Choroid plexus epithelial cell (primary cell): ENCODE data around the gene PGBD5.
"Not testable (repeated sequence)": the region's sequence is repeated elsewhere in the genome, so short reads cannot be mapped to it uniquely, and the experiment has no call there.

Experiments used
- DNase-seq: peaks from one replicate; pipeline ENCODE4 v3.0.0-alpha.2; 2010; ENCODE audit warnings: low read depth
- H3K4me3 ChIP-seq: 2 replicates; pipeline ENCODE4 v1.5.1; 2011; ENCODE audit warnings: low read depth, mild to moderate bottlenecking, control low read depth, low read length, moderate library complexity
- TF ChIP-seq, protein P1 (sequence below): conservative IDR thresholded peaks from 2 replicates; pipeline ENCODE4 v1.5.1; 2011; ENCODE audit warnings: low read depth, mild to moderate bottlenecking, control low read depth, inconsistent platforms, low read length, moderate library complexity

Gene PGBD5, protein sequence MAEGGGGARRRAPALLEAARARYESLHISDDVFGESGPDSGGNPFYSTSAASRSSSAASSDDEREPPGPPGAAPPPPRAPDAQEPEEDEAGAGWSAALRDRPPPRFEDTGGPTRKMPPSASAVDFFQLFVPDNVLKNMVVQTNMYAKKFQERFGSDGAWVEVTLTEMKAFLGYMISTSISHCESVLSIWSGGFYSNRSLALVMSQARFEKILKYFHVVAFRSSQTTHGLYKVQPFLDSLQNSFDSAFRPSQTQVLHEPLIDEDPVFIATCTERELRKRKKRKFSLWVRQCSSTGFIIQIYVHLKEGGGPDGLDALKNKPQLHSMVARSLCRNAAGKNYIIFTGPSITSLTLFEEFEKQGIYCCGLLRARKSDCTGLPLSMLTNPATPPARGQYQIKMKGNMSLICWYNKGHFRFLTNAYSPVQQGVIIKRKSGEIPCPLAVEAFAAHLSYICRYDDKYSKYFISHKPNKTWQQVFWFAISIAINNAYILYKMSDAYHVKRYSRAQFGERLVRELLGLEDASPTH

GRCh38 chr1:230426246-230427093 lies at the start of gene PGBD5:
PGBD5 (minus strand) TSS chr1:230426332; CDS start chr1:230425928, 404 bp downstream.
- DNase-seq, result peak; percentile 60
- H3K4me3 ChIP-seq, result peak within 1 kb of the TSS; percentile 58
- TF ChIP-seq, protein P1, sequence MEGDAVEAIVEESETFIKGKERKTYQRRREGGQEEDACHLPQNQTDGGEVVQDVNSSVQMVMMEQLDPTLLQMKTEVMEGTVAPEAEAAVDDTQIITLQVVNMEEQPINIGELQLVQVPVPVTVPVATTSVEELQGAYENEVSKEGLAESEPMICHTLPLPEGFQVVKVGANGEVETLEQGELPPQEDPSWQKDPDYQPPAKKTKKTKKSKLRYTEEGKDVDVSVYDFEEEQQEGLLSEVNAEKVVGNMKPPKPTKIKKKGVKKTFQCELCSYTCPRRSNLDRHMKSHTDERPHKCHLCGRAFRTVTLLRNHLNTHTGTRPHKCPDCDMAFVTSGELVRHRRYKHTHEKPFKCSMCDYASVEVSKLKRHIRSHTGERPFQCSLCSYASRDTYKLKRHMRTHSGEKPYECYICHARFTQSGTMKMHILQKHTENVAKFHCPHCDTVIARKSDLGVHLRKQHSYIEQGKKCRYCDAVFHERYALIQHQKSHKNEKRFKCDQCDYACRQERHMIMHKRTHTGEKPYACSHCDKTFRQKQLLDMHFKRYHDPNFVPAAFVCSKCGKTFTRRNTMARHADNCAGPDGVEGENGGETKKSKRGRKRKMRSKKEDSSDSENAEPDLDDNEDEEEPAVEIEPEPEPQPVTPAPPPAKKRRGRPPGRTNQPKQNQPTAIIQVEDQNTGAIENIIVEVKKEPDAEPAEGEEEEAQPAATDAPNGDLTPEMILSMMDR, result no peak

- not testable (repeated sequence) for DNase-seq, H3K4me3 ChIP-seq
Measured at GRCh38 chr1:230474924-230475323, 48.8 kb upstream of the PGBD5 start.

DNA sequence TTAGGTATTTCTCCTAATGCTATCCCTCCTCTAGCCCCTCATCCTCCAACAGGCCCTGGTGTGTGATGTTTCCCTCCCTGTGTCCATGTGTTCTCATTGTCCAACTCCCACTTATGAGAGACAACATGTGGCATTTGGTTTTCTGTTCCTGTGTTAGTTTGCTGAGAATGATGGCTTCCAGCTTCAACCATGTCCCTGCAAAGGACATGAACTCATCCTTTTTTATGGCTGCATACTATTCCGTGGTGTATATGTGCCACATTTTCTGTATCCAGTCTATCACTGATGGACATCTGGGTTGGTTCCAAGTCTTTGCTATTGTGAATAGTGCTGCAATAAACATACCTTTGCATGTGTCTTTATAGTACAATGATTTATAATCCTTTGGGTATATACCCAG lies 44.6 kb upstream of the PGBD5 start:
- not testable (repeated sequence) for DNase-seq, H3K4me3 ChIP-seq

DNA sequence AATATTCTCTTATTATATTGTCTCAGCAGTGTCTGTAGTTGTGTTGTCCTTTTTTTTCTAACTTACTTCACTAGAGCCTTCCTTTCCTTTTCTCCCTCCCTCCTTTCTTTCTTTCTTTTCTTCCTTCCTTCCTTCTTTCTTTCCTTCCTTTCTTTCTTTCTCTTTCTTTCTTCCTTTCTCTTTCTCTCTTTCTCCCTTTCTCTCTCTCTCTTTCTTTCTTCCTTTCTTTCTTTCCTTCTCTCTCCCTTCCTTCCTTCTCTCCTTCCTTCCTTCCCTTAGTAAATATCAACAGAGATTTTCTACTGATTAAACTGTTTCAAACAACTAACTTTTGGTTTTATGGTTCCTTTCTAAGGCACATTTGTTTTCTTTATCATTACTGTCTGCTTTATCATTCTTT lies 43.1 kb upstream of the PGBD5 start:
- no peak for DNase-seq
- H3K4me3 ChIP-seq, result no peak overlapping the region
- TF ChIP-seq, protein P1, result no peak

DNA sequence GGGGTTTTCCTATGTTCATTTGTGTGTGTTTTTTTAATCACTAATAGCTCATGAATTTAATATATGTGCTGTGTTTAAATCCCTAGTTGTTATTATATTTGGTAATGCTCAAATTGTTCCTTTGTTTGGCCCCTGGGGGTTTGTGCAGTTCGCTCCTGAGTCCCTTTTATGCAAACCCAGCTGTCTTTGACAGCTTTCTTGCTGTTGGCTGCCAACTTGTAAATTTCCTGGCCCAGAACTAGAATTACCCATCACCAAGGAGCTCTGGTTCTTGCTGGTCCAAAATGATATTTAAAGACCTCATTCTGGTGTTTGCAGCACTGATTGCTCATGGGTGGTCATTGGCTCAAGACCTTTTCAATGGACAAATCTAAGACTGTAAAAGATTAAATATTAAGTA lies 39.6 kb upstream of the PGBD5 start:
- DNase-seq, result no peak
- TF ChIP-seq, protein P1, result no peak
- no peak overlapping the region for H3K4me3 ChIP-seq

GRCh38 chr1:230464671-230465070 lies 38.5 kb upstream of the PGBD5 start:
- TF ChIP-seq, protein P1, result no peak
- H3K4me3 ChIP-seq, result no peak overlapping the region
- DNase-seq, result peak; percentile 19

- TF ChIP-seq, protein P1, result no peak
- DNase-seq, result no peak
Measured at GRCh38 chr1:230463760-230464159, 37.6 kb upstream of the PGBD5 start.

More at GRCh38 chr1:230463760-230464159, 37.6 kb upstream of the PGBD5 start:
- H3K4me3 ChIP-seq, result no peak overlapping the region
